Stimulated activated naive CD8-positive, alpha-beta T cell treated with anti-CD3 and anti-CD28 coated beads, Interleukin-15, Interleukin-2, amounts not matched to agents 100 ng/mL and 50 ng/mL, for 24 hours (primary cell): ENCODE measurements around the gene DNAJC17.
A peak's percentile ranks its signal among the peaks of the same experiment; 100 is the strongest.

Experiments
- H3K27ac Mint-ChIP-seq: one replicate; pipeline ENCODE4 v1.8.0; 2021; ENCODE audit warnings: mild to moderate bottlenecking, mixed read lengths
- H3K27me3 Mint-ChIP-seq: one replicate; pipeline ENCODE4 v1.8.0; 2021; ENCODE audit warnings: mixed read lengths
- H3K36me3 Mint-ChIP-seq: one replicate; pipeline ENCODE4 v1.8.0; 2021; ENCODE audit warnings: low read depth, mixed read lengths
- H3K4me1 Mint-ChIP-seq: one replicate; pipeline ENCODE4 v1.8.0; 2021; ENCODE audit warnings: low read depth, mixed read lengths
- H3K4me3 Mint-ChIP-seq: one replicate; pipeline ENCODE4 v1.8.0; 2021; ENCODE audit warnings: mild to moderate bottlenecking, mixed read lengths
- H3K9me3 Mint-ChIP-seq: one replicate; pipeline ENCODE4 v1.8.0; 2021; ENCODE audit warnings: mixed read lengths

DNAJC17 gene

GRCh38 chr15:40751745-40752144, 55.5 kb downstream of the DNAJC17 start:
- no peaks in the 10 kb centered on the region for H3K9me3 Mint-ChIP-seq
- H3K27me3 Mint-ChIP-seq, result no peaks in the 10 kb centered on the region
- peaks cover 35% of the 10 kb centered on the region for H3K4me1 Mint-ChIP-seq
- H3K36me3 Mint-ChIP-seq, result peaks cover 38% of the 10 kb centered on the region
- no peak overlapping the region for H3K4me3 Mint-ChIP-seq
- no peak overlapping the region for H3K27ac Mint-ChIP-seq

GRCh38 chr15:40750885-40751284, 56.4 kb downstream of the DNAJC17 start:
- Mint-ChIP-seq H3K4me1 (peaks cover 36% of the 10 kb centered on the region), H3K36me3 (peaks cover 42% of the 10 kb centered on the region), H3K27ac (no peak overlapping the region), H3K9me3 (no peaks in the 10 kb centered on the region), H3K27me3 (no peaks in the 10 kb centered on the region), H3K4me3 (no peak overlapping the region)

DNA sequence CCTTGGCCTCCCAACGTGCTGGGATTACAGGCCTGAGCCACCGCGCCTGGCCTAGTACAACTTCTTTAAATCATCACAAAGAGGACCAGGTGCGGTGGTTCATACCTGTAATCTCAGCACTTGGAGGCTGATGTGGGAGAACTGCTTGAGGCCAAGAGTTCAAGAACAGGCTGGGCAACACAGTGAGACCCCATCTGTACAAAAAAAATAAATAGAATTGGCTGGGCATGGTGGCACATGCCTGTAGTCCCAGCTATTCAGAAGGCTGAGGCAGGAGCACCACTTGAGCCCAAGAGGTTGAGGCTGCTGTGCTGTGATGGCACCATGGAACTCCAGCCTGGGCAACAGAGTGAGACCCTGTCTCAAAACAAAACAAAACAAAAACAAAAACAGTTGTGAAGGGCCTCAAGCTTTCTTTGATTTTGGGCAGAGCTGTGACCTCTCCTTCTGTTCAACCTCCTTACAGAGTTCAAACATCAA, 58.1 kb downstream of the DNAJC17 start:
- Mint-ChIP-seq H3K27ac (no peak overlapping the region), H3K27me3 (no peaks in the 10 kb centered on the region), H3K4me3 (no peak overlapping the region), H3K36me3 (peaks cover 47% of the 10 kb centered on the region), H3K4me1 (peaks cover 43% of the 10 kb centered on the region), H3K9me3 (no peaks in the 10 kb centered on the region)

DNA sequence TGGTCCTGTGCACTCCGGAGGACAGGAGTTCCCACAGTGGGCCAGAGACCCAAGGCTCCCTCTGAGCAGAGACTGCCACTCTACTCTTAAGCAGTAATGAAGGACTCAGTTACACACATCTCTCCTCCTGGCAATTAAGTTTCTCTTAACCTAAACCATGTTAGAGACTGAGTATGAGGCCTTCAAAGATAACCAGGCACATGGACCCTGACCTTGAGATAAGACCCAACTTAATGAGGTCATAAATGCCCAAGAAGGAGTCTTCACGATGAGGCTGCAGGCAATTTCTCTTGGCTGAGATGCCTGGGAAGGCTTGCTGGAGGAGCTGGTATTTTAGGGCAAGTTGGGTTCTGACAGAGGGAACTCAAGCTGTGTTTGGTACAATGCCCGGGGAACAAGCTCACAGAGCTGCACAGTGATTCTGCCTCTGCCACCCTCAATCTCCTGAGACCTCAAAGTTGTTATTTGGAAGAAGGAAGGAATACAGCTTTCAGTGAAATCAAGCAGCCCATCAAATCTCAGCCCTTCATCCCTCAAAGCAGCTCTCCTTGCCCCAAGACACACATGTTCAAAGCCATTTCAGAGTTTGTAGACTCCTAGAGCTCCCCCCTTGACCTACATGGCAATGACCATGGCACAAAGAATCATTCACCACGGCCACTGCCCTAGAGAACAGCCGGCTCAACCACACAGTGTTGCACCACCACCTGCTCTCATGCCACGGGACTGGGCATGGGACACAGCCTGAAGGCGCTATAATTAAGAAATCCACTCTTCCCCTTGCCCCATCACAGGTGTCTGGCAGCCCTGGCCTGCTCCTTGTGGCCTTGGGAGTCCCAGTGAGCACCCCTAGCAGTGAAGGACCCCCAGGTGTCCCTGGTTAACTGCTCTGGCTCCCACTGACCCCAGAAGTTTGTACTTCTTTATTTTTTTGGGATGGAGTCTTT, 59.3 kb downstream of the DNAJC17 start:
- Mint-ChIP-seq H3K4me3 (no peak overlapping the region), H3K27ac (no peak overlapping the region), H3K27me3 (no peaks in the 10 kb centered on the region), H3K9me3 (no peaks in the 10 kb centered on the region), H3K4me1 (peaks cover 43% of the 10 kb centered on the region), H3K36me3 (peaks cover 54% of the 10 kb centered on the region)

- H3K4me1 Mint-ChIP-seq, result peaks cover 43% of the 10 kb centered on the region
- H3K4me3 Mint-ChIP-seq, result no peak overlapping the region
- peaks cover 54% of the 10 kb centered on the region for H3K36me3 Mint-ChIP-seq
- no peaks in the 10 kb centered on the region for H3K9me3 Mint-ChIP-seq
- H3K27me3 Mint-ChIP-seq, result no peaks in the 10 kb centered on the region
- H3K27ac Mint-ChIP-seq, result peak overlapping the region; percentile 8
Observed at GRCh38 chr15:40746916-40747418, 60.3 kb downstream of the DNAJC17 start.

- H3K4me3 Mint-ChIP-seq, result no peak overlapping the region
- H3K4me1 Mint-ChIP-seq, result peaks cover 43% of the 10 kb centered on the region
- peak overlapping the region; percentile 52 for H3K27ac Mint-ChIP-seq
- no peaks in the 10 kb centered on the region for H3K9me3 Mint-ChIP-seq
- H3K36me3 Mint-ChIP-seq, result peaks cover 54% of the 10 kb centered on the region
- no peaks in the 10 kb centered on the region for H3K27me3 Mint-ChIP-seq
Observed at GRCh38 chr15:40744815-40745152, 62.5 kb downstream of the DNAJC17 start.

GRCh38 chr15:40743921-40744814, 63.1 kb downstream of the DNAJC17 start:
- Mint-ChIP-seq H3K4me3 (no peak overlapping the region), H3K9me3 (no peaks in the 10 kb centered on the region), H3K27me3 (no peaks in the 10 kb centered on the region), H3K27ac (peak overlapping the region; percentile 92), H3K4me1 (peaks cover 43% of the 10 kb centered on the region), H3K36me3 (peaks cover 53% of the 10 kb centered on the region)

DNA sequence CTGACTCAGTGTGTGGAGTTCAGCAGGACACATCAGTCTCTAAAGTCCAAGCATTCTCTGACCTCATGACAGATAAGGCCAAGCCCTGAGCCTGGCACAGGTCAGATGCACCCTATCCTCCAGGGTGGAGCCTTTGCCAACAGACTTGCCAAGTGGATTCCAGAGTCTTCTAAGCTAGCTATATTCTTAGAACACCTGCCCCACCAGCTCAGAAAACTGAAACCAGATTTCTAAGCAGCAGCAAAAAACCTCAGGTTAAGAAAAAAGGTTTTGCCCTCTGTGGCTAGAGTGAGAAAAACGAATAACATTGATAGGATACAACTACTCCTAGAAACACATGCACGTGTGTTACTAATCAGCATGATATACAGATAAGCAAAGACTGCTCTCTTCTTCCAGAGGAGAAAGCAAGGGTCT, 63.8 kb downstream of the DNAJC17 start:
- no peaks in the 10 kb centered on the region for H3K9me3 Mint-ChIP-seq
- H3K27me3 Mint-ChIP-seq, result no peaks in the 10 kb centered on the region
- H3K36me3 Mint-ChIP-seq, result peaks cover 58% of the 10 kb centered on the region
- H3K4me1 Mint-ChIP-seq, result peaks cover 43% of the 10 kb centered on the region
- H3K4me3 Mint-ChIP-seq, result no peak overlapping the region
- H3K27ac Mint-ChIP-seq, result peak overlapping the region; percentile 92

- H3K27me3 Mint-ChIP-seq, result no peaks in the 10 kb centered on the region
- H3K27ac Mint-ChIP-seq, result no peak overlapping the region
- H3K9me3 Mint-ChIP-seq, result no peaks in the 10 kb centered on the region
- peaks cover 25% of the 10 kb centered on the region for H3K4me1 Mint-ChIP-seq
- no peak overlapping the region for H3K4me3 Mint-ChIP-seq
- H3K36me3 Mint-ChIP-seq, result peaks cover 72% of the 10 kb centered on the region
Observed at GRCh38 chr15:40739854-40740253, 67.4 kb downstream of the DNAJC17 start.

DNA sequence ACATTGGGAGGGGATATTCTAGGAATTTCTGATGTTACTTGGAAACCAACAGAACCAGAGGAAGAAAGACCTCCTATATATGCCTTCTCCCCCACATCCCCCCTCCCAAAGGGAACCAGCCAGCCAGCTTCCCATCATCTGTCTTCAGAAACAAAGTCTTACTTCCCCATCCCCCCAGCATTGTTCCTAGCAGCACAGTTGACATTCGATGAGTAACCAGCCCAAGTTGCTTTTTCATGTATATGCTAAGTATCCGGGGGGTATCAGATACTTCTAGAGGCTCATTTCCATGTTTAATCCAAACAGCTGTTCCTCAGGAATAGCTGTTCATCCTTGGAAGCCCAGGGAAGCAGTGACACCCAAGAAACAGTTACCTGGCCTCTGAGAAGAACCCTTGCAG, 68.2 kb downstream of the DNAJC17 start:
- H3K27ac Mint-ChIP-seq, result no peak overlapping the region
- peaks cover 77% of the 10 kb centered on the region for H3K36me3 Mint-ChIP-seq
- H3K27me3 Mint-ChIP-seq, result no peaks in the 10 kb centered on the region
- H3K4me3 Mint-ChIP-seq, result no peak overlapping the region
- no peaks in the 10 kb centered on the region for H3K9me3 Mint-ChIP-seq
- peaks cover 18% of the 10 kb centered on the region for H3K4me1 Mint-ChIP-seq

DNA sequence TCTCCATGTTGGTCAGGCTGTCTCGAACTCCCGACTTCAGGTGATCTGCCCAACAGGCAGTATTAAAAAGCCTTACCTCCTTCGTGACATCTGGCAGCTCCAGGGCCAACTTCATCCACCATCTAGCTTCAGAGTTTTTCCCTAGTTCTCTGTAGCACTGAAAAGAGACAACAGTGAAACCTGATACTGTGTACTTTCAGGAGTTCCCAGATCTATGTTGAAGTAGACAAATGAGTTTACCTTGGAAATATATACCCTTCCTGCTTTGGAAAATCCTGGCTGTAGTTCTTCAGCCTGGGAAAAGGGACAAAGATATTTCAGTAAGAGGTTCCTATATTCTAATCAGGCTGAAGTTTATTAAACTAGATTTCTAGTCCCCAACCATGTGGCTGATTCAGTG, 70.2 kb downstream of the DNAJC17 start:
- Mint-ChIP-seq H3K27me3 (no peaks in the 10 kb centered on the region), H3K9me3 (no peaks in the 10 kb centered on the region), H3K4me1 (no peaks in the 10 kb centered on the region), H3K4me3 (no peak overlapping the region), H3K36me3 (peaks cover 70% of the 10 kb centered on the region), H3K27ac (no peak overlapping the region)

DNA sequence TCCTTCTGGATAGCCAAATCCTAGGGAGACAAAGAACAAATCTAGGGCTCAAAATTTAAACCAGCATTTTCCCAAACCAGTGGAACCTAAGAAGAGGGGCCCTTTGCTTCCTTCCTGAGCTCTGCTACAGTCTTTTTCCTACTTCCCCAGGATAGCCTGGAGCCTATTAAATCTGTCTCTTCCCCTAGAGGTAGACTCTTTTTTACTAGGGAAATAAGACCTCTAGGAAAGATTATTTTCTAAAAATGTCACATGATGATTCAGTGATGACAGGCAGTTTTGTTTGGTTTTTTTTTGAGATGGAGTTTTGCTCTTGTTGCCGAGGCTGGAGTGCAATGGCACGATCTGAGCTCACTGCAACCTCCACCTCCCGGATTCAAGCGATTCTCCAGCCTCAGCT, 70.7 kb downstream of the DNAJC17 start:
- no peaks in the 10 kb centered on the region for H3K4me1 Mint-ChIP-seq
- no peak overlapping the region for H3K4me3 Mint-ChIP-seq
- no peaks in the 10 kb centered on the region for H3K27me3 Mint-ChIP-seq
- peaks cover 71% of the 10 kb centered on the region for H3K36me3 Mint-ChIP-seq
- no peaks in the 10 kb centered on the region for H3K9me3 Mint-ChIP-seq
- H3K27ac Mint-ChIP-seq, result no peak overlapping the region

- Mint-ChIP-seq H3K27ac (no peak overlapping the region), H3K4me3 (no peak overlapping the region), H3K4me1 (no peaks in the 10 kb centered on the region), H3K9me3 (no peaks in the 10 kb centered on the region), H3K27me3 (no peaks in the 10 kb centered on the region), H3K36me3 (peaks cover 61% of the 10 kb centered on the region)
Observed at GRCh38 chr15:40731034-40731433, 76.2 kb downstream of the DNAJC17 start.

DNA sequence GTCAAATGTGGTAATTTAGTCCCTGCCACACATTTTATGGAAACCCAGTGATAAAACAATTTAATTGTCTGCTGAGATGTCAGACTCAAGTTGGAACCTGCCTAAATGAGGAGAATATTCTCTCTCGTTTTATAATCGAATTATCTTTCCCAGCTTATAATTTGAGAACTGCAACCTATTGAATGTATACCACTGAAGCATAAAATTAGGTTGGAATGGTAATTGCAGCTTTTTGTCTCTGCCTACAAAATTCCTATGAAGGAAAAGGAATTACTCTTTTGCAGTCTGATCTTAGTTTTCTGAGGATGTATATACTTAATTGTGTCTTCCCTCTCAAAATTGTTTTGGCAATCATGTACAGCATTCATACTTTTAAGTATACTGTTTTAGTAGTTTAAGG, 83.4 kb downstream of the DNAJC17 start:
- peaks cover 54% of the 10 kb centered on the region for H3K36me3 Mint-ChIP-seq
- H3K9me3 Mint-ChIP-seq, result no peaks in the 10 kb centered on the region
- no peak overlapping the region for H3K27ac Mint-ChIP-seq
- H3K4me3 Mint-ChIP-seq, result no peak overlapping the region
- peaks cover 19% of the 10 kb centered on the region for H3K4me1 Mint-ChIP-seq
- H3K27me3 Mint-ChIP-seq, result no peaks in the 10 kb centered on the region

GRCh38 chr15:40722934-40723333, 84.3 kb downstream of the DNAJC17 start:
- H3K27me3 Mint-ChIP-seq, result no peaks in the 10 kb centered on the region
- no peak overlapping the region for H3K4me3 Mint-ChIP-seq
- peaks cover 52% of the 10 kb centered on the region for H3K36me3 Mint-ChIP-seq
- H3K27ac Mint-ChIP-seq, result no peak overlapping the region
- H3K9me3 Mint-ChIP-seq, result no peaks in the 10 kb centered on the region
- peaks cover 19% of the 10 kb centered on the region for H3K4me1 Mint-ChIP-seq
